Keratinocyte (primary cell): ENCODE data around the gene RAB7B.

ENCODE experiments used
- EZH2 ChIP-seq: IDR thresholded peaks from one replicate; pipeline ENCODE4 v1.6.1; 2012; ENCODE audit warnings: inconsistent platforms, mild to moderate bottlenecking, low read length, moderate library complexity
- TF ChIP-seq, protein P1 (sequence below), 3 experiments: IDR thresholded peaks in 1 of 3; conservative IDR thresholded peaks in 1 of 3; optimal IDR thresholded peaks in 1 of 3; 2 replicates in 2 of 3; 3 replicates in 1 of 3; pipeline versions ENCODE3 to v1.5.1; 2011; ENCODE audit warnings: low read length in 3 of 3, mild to moderate bottlenecking in 3 of 3, moderate library complexity in 2 of 3, control low read depth in 1 of 3, inconsistent platforms in 1 of 3; ENCODE audit not compliant: insufficient read depth in 2 of 3; ENCODE audit errors: extremely low read depth in 1 of 3

DNA sequence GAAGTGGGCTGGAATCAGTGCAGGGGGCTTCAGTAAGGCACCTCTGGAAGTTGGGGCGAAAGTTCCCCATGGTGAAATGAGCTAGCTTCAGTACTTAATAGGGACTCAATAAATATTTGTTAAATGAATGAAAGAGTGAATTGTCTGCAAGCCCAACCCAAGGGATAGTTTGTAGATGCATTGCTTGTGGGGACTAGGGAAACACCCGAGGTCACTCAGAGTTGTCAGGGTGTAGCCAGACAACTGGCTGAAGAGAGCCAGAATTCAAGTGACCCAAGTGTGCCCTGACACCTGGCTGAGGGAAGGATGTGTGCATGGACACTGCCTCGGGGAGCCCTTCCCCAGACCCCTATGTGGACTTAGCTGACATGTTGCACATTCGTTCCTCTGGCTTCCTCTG lies 58.7 kb downstream of the RAB7B start:
- TF ChIP-seq, protein P1, sequence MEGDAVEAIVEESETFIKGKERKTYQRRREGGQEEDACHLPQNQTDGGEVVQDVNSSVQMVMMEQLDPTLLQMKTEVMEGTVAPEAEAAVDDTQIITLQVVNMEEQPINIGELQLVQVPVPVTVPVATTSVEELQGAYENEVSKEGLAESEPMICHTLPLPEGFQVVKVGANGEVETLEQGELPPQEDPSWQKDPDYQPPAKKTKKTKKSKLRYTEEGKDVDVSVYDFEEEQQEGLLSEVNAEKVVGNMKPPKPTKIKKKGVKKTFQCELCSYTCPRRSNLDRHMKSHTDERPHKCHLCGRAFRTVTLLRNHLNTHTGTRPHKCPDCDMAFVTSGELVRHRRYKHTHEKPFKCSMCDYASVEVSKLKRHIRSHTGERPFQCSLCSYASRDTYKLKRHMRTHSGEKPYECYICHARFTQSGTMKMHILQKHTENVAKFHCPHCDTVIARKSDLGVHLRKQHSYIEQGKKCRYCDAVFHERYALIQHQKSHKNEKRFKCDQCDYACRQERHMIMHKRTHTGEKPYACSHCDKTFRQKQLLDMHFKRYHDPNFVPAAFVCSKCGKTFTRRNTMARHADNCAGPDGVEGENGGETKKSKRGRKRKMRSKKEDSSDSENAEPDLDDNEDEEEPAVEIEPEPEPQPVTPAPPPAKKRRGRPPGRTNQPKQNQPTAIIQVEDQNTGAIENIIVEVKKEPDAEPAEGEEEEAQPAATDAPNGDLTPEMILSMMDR (optimal IDR thresholded peaks at IDR 0.05 in 1 of 3, IDR thresholded peaks at IDR 0.05 in 1 of 3, conservative IDR thresholded peaks at IDR 0.05 in 1 of 3; ENCODE audit: extremely low read depth in 1 of 3, insufficient read depth in 2 of 3, low read length in 3 of 3) = no peak
- TF ChIP-seq EZH2 = no peak
